ENCODE results near the gene PLEKHN1.

Gene PLEKHN1

DNA sequence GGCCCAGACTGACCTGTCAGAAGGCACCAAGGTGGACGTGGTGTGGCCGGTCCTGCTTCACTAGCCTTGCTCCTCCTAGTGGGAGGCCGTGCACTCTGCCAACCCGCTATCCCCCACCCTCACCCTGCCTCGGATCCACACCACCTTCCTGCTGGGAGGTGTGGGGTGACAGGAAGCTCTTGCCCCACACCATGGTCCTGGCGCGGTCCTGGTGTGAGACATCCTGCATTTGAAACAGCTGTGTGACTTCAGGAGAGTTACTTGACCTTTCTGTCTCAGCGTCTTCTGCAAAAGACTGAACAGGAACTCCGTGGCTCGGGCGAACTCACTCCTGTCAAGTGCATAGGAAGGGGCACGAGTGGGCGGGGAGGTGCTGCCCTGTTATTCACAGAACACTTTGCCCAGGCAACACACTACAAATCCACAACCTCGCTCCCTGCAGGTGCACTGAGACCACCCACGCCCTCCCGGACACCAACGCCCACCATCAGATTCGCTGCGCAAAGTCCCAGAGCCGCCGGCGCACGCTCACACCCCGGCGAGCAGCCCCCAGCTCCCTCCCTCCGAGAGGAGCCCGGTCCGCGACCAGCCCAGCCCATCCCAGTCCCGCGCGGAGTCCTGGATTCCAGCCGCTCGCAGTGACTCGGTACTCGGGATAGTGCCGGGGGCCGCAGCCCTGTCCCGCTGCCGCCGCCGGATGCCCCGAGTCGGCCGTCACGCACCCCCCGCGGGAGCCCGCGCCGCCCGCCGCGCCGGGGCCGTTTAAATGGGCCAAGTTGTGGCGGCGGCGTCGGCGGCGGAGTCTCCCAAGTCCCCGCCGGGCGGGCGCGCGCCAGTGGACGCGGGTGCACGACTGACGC, 42.9 kb upstream of the PLEKHN1 start, which contains the start of gene SAMD11:
Gene SAMD11 (plus strand): TSS at position 793 of the 860 bp plus-strand sequence. CDS start 509 bp downstream, outside the sequence.
- no peaks in the 10 kb centered on the region for H3K9me3 ChIP-seq (ENCODE audit: control insufficient read depth in 5 of 5, low read length in 5 of 5)
- peaks cover 1 to 41% (median 35%) of the 10 kb centered on the region in 5 donors for H3K4me1 ChIP-seq (ENCODE audit: control insufficient read depth in 5 of 5, insufficient read depth in 5 of 5, low read length in 5 of 5)
- no peak within 1 kb of the TSS for H3K27ac ChIP-seq (ENCODE audit: low read depth, low read length)
- H3K27me3 ChIP-seq (ENCODE audit: control insufficient read depth in 5 of 5, insufficient read depth in 4 of 5, low read length in 5 of 5), result peaks cover 53 to 78% (median 71%) of the 10 kb centered on the region in 5 donors
- H3K4me3 ChIP-seq (ENCODE audit: low read depth in 1 of 5, low read length in 5 of 5), result peak within 1 kb of the TSS; percentile 48 to 66 (median 55)
- no peak within 1 kb of the TSS for H3K9ac ChIP-seq (ENCODE audit: low read length in 5 of 5)
- H3K36me3 ChIP-seq (ENCODE audit: control insufficient read depth in 5 of 5, insufficient read depth in 5 of 5, low read length in 5 of 5), result no peaks in the 10 kb centered on the region

DNA sequence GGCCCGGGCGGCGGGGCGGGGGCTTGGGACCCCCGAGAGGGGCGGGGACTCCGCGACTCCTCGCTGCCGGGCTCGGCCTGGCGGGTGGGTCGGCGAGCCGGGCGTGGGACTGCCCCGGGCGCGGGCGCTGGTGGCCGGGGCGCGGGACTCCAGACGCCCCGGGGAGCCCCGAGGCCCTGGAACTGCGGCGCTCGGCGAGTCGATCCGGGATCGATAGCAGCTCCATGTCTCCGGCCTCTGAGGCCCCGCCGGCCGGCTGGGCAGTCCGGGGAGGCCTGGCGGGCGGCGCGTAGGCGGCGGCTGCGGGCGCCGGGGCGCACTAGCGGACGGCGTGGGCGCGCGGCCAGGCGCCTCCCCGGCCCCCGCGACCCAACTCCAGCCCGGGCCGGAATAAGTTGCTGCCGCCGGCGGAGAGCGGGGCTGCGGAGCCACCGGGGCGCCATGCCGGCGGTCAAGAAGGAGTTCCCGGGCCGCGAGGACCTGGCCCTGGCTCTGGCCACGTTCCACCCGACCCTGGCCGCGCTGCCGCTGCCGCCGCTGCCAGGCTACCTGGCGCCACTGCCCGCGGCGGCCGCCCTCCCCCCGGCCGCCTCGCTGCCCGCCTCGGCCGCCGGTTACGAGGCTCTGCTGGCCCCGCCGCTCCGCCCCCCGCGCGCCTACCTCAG, 42.2 kb upstream of the PLEKHN1 start:
- H3K4me3 ChIP-seq (ENCODE audit: low read depth in 1 of 5, low read length in 5 of 5), result peak overlapping the region in 4 of 5 donors; percentile 32 to 66 (median 50)

DNA sequence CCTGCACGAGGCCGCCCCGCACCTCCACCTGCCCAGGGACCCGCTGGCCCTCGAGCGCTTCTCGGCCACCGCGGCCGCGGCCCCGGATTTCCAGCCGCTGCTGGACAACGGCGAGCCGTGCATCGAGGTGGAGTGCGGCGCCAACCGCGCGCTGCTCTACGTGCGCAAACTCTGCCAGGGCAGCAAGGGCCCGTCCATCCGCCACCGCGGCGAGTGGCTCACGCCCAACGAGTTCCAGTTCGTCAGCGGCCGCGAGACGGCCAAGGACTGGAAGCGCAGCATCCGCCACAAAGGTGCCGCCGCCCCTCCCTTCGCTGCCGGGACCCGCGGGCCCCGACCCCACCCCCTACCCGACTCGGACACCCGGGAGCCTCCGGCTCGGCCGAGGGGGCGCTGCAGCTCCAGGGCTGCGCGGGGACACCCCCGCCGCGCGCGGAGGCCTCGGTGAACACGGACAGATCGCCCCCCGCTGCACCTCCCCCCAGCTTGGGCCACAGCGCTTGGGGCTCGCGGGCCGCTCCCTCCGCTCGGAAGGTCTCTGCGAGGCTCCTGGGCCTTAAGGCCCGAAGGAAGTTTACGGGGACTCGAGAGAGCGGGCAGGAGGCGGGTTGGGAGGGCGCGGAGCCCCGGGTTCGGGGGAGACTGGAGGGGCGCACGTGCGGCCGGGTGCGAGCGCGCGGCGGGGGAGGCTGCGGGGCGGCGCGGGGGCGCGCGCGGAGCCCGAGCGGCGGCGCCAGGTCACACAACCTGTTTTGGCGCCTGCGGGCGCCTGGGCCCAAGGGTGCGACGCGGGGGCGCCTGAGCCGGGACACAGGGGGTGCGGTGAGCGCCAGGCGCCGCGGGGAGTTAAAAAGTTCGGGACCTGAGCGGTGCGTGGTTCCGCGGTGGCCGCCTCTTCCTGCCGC, 41.4 kb upstream of the PLEKHN1 start:
- no peak overlapping the region for H3K27ac ChIP-seq (ENCODE audit: low read depth, low read length)
- H3K9me3 ChIP-seq (ENCODE audit: control insufficient read depth in 5 of 5, low read length in 5 of 5), result no peaks in the 10 kb centered on the region
- H3K27me3 ChIP-seq (ENCODE audit: control insufficient read depth in 5 of 5, insufficient read depth in 4 of 5, low read length in 5 of 5), result peaks cover 38 to 73% (median 62%) of the 10 kb centered on the region in 5 donors
- peak overlapping the region in 4 of 5 donors; percentile 32 to 66 (median 50) for H3K4me3 ChIP-seq (ENCODE audit: low read depth in 1 of 5, low read length in 5 of 5)
- H3K36me3 ChIP-seq (ENCODE audit: control insufficient read depth in 5 of 5, insufficient read depth in 5 of 5, low read length in 5 of 5), result no peaks in the 10 kb centered on the region
- no peak overlapping the region for H3K9ac ChIP-seq (ENCODE audit: low read length in 5 of 5)
- H3K4me1 ChIP-seq (ENCODE audit: control insufficient read depth in 5 of 5, insufficient read depth in 5 of 5, low read length in 5 of 5), result peaks cover 1 to 41% (median 35%) of the 10 kb centered on the region in 5 donors

More for the DNA sequence above, 42.2 kb upstream of the PLEKHN1 start:
- H3K4me1 ChIP-seq (ENCODE audit: control insufficient read depth in 5 of 5, insufficient read depth in 5 of 5, low read length in 5 of 5), result peaks cover 1 to 41% (median 35%) of the 10 kb centered on the region in 5 donors
- H3K36me3 ChIP-seq (ENCODE audit: control insufficient read depth in 5 of 5, insufficient read depth in 5 of 5, low read length in 5 of 5), result no peaks in the 10 kb centered on the region
- no peak overlapping the region for H3K27ac ChIP-seq (ENCODE audit: low read depth, low read length)
- no peak overlapping the region for H3K9ac ChIP-seq (ENCODE audit: low read length in 5 of 5)
- no peaks in the 10 kb centered on the region for H3K9me3 ChIP-seq (ENCODE audit: control insufficient read depth in 5 of 5, low read length in 5 of 5)
- H3K27me3 ChIP-seq (ENCODE audit: control insufficient read depth in 5 of 5, insufficient read depth in 4 of 5, low read length in 5 of 5), result peaks cover 46 to 75% (median 66%) of the 10 kb centered on the region in 5 donors

DNA sequence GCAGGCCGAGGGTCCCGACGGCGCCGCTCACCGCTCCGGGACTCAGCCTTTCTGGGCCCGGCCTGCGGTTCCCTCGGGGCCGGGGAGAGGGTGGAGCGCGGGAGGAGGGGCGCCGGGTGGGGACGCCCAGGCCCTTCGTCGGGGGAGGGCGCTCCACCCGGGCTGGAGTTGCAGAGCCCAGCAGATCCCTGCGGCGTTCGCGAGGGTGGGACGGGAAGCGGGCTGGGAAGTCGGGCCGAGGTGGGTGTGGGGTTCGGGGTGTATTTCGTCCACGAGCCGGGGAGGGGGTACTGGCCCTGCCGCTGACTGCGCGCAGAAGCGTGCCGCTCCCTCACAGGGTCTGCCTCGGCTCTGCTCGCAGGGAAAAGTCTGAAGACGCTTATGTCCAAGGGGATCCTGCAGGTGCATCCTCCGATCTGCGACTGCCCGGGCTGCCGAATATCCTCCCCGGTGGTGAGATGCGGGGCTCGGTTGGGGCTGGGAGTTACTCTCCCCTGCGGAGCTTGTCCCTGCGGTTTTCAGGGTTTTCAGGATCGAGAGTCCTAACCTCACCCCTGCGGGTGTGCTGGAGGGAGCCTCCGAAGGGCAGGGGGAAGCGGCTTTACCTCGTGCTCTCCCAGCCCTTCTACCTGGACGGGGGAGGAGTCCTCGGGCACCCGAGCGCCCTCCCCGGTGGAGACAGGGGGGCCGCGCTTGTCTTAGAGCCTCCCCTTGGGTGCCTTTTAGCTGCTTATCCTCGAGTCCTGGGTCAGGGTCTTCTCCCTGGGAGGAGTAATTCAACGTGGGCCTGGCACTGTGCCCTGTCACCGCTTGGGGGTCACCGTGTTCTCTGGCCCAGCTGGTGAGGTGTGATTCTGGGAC, 40.5 kb upstream of the PLEKHN1 start:
- Histone ChIP-seq H3K36me3 (ENCODE audit: control insufficient read depth in 5 of 5, insufficient read depth in 5 of 5, low read length in 5 of 5) (no peaks in the 10 kb centered on the region), H3K27me3 (ENCODE audit: control insufficient read depth in 5 of 5, insufficient read depth in 4 of 5, low read length in 5 of 5) (peaks cover 35 to 64% (median 58%) of the 10 kb centered on the region in 5 donors), H3K4me1 (ENCODE audit: control insufficient read depth in 5 of 5, insufficient read depth in 5 of 5, low read length in 5 of 5) (peaks cover 1 to 35% (median 31%) of the 10 kb centered on the region in 5 donors), H3K27ac (ENCODE audit: low read depth, low read length) (no peak overlapping the region), H3K9me3 (ENCODE audit: control insufficient read depth in 5 of 5, low read length in 5 of 5) (no peaks in the 10 kb centered on the region), H3K9ac (ENCODE audit: low read length in 5 of 5) (no peak overlapping the region), H3K4me3 (ENCODE audit: low read depth in 1 of 5, low read length in 5 of 5) (peak overlapping the region in 1 of 5 donors; percentile 66)

DNA sequence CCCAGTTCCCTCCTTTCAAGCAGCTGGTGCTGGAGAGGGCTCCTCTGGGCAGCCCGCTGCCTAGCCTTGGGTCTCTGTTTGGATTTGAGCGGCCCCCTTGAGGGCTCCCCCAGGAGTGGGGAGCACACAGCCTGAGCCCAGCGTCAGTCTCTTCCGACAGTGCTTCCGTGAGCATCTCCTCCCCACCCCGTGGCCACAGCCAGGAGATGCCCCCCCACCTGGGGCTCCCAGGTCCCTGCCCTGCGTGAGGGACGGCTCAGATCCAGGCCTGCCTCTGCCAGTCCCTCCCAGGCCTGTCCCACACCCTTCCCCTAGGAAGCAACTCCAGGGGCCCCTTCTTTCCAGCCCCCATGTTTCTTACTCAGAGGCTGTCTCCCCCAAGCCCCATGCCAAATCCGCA, 39.0 kb upstream of the PLEKHN1 start:
- H3K27me3 ChIP-seq (ENCODE audit: control insufficient read depth in 5 of 5, insufficient read depth in 4 of 5, low read length in 5 of 5), result peaks cover 31 to 61% (median 57%) of the 10 kb centered on the region in 5 donors
- no peaks in the 10 kb centered on the region for H3K36me3 ChIP-seq (ENCODE audit: control insufficient read depth in 5 of 5, insufficient read depth in 5 of 5, low read length in 5 of 5)
- H3K27ac ChIP-seq (ENCODE audit: low read depth, low read length), result no peak overlapping the region
- H3K4me1 ChIP-seq (ENCODE audit: control insufficient read depth in 5 of 5, insufficient read depth in 5 of 5, low read length in 5 of 5), result peaks cover 1 to 29% (median 22%) of the 10 kb centered on the region in 5 donors
- no peaks in the 10 kb centered on the region for H3K9me3 ChIP-seq (ENCODE audit: control insufficient read depth in 5 of 5, low read length in 5 of 5)
- no peak overlapping the region for H3K4me3 ChIP-seq (ENCODE audit: low read depth in 1 of 5, low read length in 5 of 5)
- no peak overlapping the region for H3K9ac ChIP-seq (ENCODE audit: low read length in 5 of 5)

DNA sequence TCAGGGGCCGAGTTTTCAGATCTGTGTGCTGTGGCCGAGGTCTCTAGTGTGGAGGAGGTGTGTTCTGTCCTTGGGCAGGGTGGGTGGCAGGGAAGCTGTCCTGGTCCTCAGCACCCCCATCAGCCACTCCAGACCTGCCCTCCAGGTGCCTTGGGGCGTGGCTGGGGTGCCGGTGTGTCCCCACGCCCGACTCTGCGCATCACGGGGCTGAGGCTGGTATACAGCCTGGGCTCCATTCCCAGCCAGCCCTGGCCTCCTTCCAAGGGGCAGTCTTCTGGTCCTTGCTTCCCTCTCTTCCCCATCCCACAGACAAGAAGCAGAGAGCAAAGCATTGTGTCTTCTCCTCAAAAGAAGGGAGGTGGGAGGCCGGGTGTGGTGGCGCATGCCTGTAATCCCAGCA, 38.5 kb upstream of the PLEKHN1 start:
- H3K27me3 ChIP-seq (ENCODE audit: control insufficient read depth in 5 of 5, insufficient read depth in 4 of 5, low read length in 5 of 5), result peaks cover 32 to 60% (median 54%) of the 10 kb centered on the region in 5 donors

DNA sequence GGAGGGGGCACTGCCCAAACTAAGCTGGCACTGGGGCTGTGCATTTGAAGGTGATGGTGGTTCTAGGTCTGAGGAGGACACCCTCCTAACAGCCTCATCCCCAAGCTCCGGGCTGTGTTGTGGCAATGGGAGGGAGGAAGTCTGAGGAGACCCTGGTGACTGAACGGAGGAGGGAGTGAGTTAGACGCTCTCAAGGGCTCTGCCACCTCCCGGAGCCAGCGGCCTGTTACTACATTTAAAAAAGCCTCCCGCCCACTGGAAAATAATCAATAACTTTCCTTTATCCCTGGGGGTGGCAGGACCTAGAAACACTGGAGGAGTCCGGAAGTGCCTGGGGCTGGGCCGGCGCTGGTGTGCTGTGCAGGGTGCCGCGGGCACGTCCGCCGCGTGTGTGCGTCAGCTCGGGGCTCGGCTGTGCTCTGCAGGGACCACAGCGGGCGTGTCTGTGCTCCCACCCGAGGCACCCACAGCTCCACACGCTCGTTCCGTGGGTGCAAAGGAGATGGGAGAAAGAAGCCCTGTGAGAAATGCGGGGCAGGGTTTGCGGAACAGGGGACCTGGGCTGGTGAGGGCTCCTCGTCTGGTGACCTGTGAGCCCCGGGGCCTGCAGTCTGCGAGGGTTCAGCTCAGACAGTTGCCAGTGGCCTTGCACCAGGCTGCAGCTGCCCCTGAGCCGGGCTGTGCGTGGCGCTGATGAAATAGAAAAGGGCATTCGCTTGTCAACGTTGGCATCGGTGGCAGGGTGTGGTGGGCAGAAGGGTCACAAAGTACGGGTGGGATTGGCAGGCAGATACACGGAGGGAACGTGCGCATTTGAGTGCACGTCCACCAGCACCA, 37.2 kb upstream of the PLEKHN1 start:
- Histone ChIP-seq H3K4me1 (ENCODE audit: control insufficient read depth in 5 of 5, insufficient read depth in 5 of 5, low read length in 5 of 5) (peaks cover 0 to 19% (median 12%) of the 10 kb centered on the region in 5 donors), H3K9me3 (ENCODE audit: control insufficient read depth in 5 of 5, low read length in 5 of 5) (no peaks in the 10 kb centered on the region), H3K27me3 (ENCODE audit: control insufficient read depth in 5 of 5, insufficient read depth in 4 of 5, low read length in 5 of 5) (peaks cover 33 to 59% (median 55%) of the 10 kb centered on the region in 5 donors), H3K36me3 (ENCODE audit: control insufficient read depth in 5 of 5, insufficient read depth in 5 of 5, low read length in 5 of 5) (no peaks in the 10 kb centered on the region), H3K9ac (ENCODE audit: low read length in 5 of 5) (no peak overlapping the region), H3K27ac (ENCODE audit: low read depth, low read length) (no peak overlapping the region), H3K4me3 (ENCODE audit: low read depth in 1 of 5, low read length in 5 of 5) (no peak overlapping the region)

More for the DNA sequence above, 38.5 kb upstream of the PLEKHN1 start:
- peaks cover 1 to 28% (median 21%) of the 10 kb centered on the region in 5 donors for H3K4me1 ChIP-seq (ENCODE audit: control insufficient read depth in 5 of 5, insufficient read depth in 5 of 5, low read length in 5 of 5)
- H3K4me3 ChIP-seq (ENCODE audit: low read depth in 1 of 5, low read length in 5 of 5), result no peak overlapping the region
- no peaks in the 10 kb centered on the region for H3K36me3 ChIP-seq (ENCODE audit: control insufficient read depth in 5 of 5, insufficient read depth in 5 of 5, low read length in 5 of 5)
- H3K9me3 ChIP-seq (ENCODE audit: control insufficient read depth in 5 of 5, low read length in 5 of 5), result no peaks in the 10 kb centered on the region
- no peak overlapping the region for H3K9ac ChIP-seq (ENCODE audit: low read length in 5 of 5)
- no peak overlapping the region for H3K27ac ChIP-seq (ENCODE audit: low read depth, low read length)

DNA sequence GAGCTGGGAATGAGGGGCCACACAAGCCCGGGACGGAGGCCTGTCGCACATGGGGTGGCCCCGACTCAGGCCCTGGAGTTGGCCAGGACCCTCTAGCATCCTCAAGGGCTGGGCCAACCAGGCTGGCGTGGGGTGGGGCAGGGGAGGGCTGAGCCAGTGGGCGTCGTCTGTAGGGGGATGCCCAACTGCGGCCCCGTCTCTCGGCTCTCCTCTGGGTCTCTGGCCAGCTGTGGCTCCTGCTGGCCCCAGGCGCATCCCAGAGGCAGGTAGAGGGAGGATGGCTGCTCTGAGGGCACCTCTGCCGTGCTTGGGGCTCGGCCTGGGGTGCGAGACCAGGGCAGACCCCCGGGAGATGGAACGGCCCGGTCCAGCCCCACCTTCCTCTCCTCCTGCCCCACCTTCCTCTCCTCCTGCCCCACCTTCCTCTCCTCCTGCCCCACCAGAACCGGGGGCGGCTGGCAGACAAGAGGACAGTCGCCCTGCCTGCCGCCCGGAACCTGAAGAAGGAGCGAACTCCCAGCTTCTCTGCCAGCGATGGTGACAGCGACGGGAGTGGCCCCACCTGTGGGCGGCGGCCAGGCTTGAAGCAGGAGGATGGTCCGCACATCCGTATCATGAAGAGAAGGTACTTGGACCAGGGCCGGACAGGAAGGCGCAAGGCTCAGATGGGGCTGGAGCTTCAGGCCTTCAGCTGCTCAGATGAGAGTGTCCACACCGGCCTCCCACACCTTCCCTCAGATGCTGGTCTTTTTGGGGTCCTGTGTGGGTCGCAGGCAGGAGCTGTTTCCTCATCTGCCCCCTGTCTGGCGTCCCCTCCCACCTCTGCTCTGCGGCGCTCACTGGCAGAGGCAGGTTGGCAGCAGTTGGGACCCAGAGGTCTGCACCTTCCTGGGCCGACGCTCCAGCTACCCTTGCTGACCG, 36.3 kb upstream of the PLEKHN1 start:
- Histone ChIP-seq H3K9ac (ENCODE audit: low read length in 5 of 5) (no peak overlapping the region), H3K9me3 (ENCODE audit: control insufficient read depth in 5 of 5, low read length in 5 of 5) (no peaks in the 10 kb centered on the region), H3K27ac (ENCODE audit: low read depth, low read length) (no peak overlapping the region), H3K36me3 (ENCODE audit: control insufficient read depth in 5 of 5, insufficient read depth in 5 of 5, low read length in 5 of 5) (no peaks in the 10 kb centered on the region), H3K27me3 (ENCODE audit: control insufficient read depth in 5 of 5, insufficient read depth in 4 of 5, low read length in 5 of 5) (peaks cover 33 to 59% (median 56%) of the 10 kb centered on the region in 5 donors), H3K4me3 (ENCODE audit: low read depth in 1 of 5, low read length in 5 of 5) (no peak overlapping the region), H3K4me1 (ENCODE audit: control insufficient read depth in 5 of 5, insufficient read depth in 5 of 5, low read length in 5 of 5) (peaks cover 0 to 11% (median 8%) of the 10 kb centered on the region in 5 donors)
